DOHH2 (cell line): ENCODE results near the gene DRC3.

ENCODE experiments used
- H3F3A ChIP-seq: fragments of 200-600 bp; sonication (generic), shearing (Covaris generic); 2 replicates; pipeline ENCODE4 v1.6.0; 2016; ENCODE audit warnings: antibody characterized with exemption, mild to moderate bottlenecking; ENCODE audit not compliant: control insufficient read depth, insufficient read depth
- H3K27ac ChIP-seq: fragments of 200-600 bp; sonication (generic); 2 replicates; pipeline ENCODE4 v1.5.1; 2014; ENCODE audit warnings: low read depth, mild to moderate bottlenecking, low read length, moderate library complexity
- H3K27me3 ChIP-seq: fragments of 200-600 bp; sonication (generic); 2 replicates; pipeline ENCODE4 v1.6.1; 2014; ENCODE audit warnings: mild to moderate bottlenecking, low read length, mixed read lengths; ENCODE audit not compliant: control insufficient read depth
- H3K36me3 ChIP-seq: fragments of 200-600 bp; sonication (generic); 2 replicates; pipeline ENCODE4 v1.6.1; 2014; ENCODE audit warnings: mild to moderate bottlenecking, low read length, moderate library complexity, mixed read lengths; ENCODE audit not compliant: control insufficient read depth
- H3K4me1 ChIP-seq: fragments of 200-600 bp; sonication (generic); 2 replicates; pipeline ENCODE4 v1.6.1; 2014; ENCODE audit warnings: mild to moderate bottlenecking, low read length, mixed read lengths; ENCODE audit not compliant: control insufficient read depth
- H3K4me2 ChIP-seq: fragments of 200-600 bp; sonication (generic); 2 replicates; pipeline ENCODE4 v1.6.0; 2014; ENCODE audit warnings: mild to moderate bottlenecking, low read length, moderate library complexity
- H3K4me3 ChIP-seq: fragments of 200-600 bp; sonication (generic); 2 replicates; pipeline ENCODE4 v1.5.1; 2014; ENCODE audit warnings: mild to moderate bottlenecking, low read length, mixed read lengths
- H3K79me2 ChIP-seq: fragments of 200-600 bp; sonication (generic); 2 replicates; pipeline ENCODE4 v1.6.1; 2014; ENCODE audit warnings: mild to moderate bottlenecking, low read length, mixed read lengths; ENCODE audit not compliant: control insufficient read depth
- H3K9me2 ChIP-seq: fragments of 200-600 bp; sonication (generic); replicated peaks from 2 replicates; pipeline ENCODE4 v1.6.1; 2014; ENCODE audit warnings: mild to moderate bottlenecking, low read length, mixed read lengths; ENCODE audit not compliant: control insufficient read depth
- H3K9me3 ChIP-seq: fragments of 200-600 bp; sonication (generic); 2 replicates; pipeline ENCODE4 v1.6.1; 2014; ENCODE audit warnings: antibody characterized with exemption, low read length, mixed read lengths; ENCODE audit not compliant: control insufficient read depth, insufficient read depth
- H4K20me1 ChIP-seq: fragments of 200-600 bp; sonication (generic); 2 replicates; pipeline ENCODE4 v1.6.0; 2014; ENCODE audit warnings: low read depth, mild to moderate bottlenecking, antibody characterized with exemption, low read length, moderate library complexity; ENCODE audit not compliant: control insufficient read depth, insufficient read depth
- EZH2phosphoT487 ChIP-seq: fragments of 200-600 bp; sonication (generic); IDR thresholded peaks from 2 replicates; pipeline ENCODE4 v1.6.1; 2017; ENCODE audit warnings: borderline replicate concordance, mild to moderate bottlenecking, antibody characterized with exemption, low read length, moderate library complexity, mixed read lengths
- TF ChIP-seq, protein P1 (sequence below): fragments of 200-600 bp; sonication (generic); IDR thresholded peaks from one replicate; pipeline ENCODE4 v1.5.1; 2014; ENCODE audit warnings: antibody characterized with exemption, mild to moderate bottlenecking, low read depth, low read length; ENCODE audit not compliant: poor library complexity, severe bottlenecking

DRC3 gene

DNA sequence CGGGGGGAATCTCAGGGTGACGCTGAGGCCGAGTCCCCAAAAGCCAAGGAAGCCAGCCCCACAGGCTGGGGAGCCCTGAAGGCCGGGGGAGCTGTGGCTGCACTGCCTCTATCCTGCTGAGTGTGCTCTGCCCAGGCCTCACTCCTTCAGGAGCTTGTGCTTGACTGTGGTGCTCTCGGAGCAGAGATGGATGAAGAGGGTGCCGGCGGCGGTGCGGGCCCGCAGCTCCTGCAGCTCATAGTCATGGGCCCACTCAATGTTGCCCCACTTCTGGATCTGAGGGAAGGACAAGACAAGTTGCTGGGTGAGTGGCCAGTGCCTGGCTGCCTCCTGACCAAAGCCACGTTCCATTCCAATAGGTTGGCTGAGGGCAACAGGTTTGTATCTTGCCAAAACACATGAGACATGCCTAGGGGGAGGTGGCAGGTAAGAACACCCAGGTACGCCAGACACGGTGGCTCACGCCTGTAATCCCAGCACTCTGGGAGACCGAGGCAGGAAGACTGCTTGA lies 45.8 kb downstream of the DRC3 start:
- Histone ChIP-seq H4K20me1 (no peaks in the 10 kb centered on the region), H3K27ac (no peak overlapping the region), H3K4me3 (no peak overlapping the region), H3K4me2 (no peak overlapping the region), H3K36me3 (peaks cover 13% of the 10 kb centered on the region), H3K79me2 (no peaks in the 10 kb centered on the region), H3K9me3 (no peaks in the 10 kb centered on the region), H3K9me2 (no peaks in the 10 kb centered on the region), H3K4me1 (no peaks in the 10 kb centered on the region), H3K27me3 (no peaks in the 10 kb centered on the region), H3F3A (no peaks in the 10 kb centered on the region)
- no peak for TF ChIP-seq EZH2phosphoT487
- TF ChIP-seq, protein P1, sequence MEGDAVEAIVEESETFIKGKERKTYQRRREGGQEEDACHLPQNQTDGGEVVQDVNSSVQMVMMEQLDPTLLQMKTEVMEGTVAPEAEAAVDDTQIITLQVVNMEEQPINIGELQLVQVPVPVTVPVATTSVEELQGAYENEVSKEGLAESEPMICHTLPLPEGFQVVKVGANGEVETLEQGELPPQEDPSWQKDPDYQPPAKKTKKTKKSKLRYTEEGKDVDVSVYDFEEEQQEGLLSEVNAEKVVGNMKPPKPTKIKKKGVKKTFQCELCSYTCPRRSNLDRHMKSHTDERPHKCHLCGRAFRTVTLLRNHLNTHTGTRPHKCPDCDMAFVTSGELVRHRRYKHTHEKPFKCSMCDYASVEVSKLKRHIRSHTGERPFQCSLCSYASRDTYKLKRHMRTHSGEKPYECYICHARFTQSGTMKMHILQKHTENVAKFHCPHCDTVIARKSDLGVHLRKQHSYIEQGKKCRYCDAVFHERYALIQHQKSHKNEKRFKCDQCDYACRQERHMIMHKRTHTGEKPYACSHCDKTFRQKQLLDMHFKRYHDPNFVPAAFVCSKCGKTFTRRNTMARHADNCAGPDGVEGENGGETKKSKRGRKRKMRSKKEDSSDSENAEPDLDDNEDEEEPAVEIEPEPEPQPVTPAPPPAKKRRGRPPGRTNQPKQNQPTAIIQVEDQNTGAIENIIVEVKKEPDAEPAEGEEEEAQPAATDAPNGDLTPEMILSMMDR, result no peak

GRCh38 chr17:18019838-18020154 lies 47.1 kb downstream of the DRC3 start:
- no peak overlapping the region for H3K4me2 ChIP-seq
- no peaks in the 10 kb centered on the region for H3K9me3 ChIP-seq
- peaks cover 13% of the 10 kb centered on the region for H3K36me3 ChIP-seq
- H3K79me2 ChIP-seq, result no peaks in the 10 kb centered on the region
- H3K27me3 ChIP-seq, result no peaks in the 10 kb centered on the region
- no peaks in the 10 kb centered on the region for H3K9me2 ChIP-seq
- no peaks in the 10 kb centered on the region for H4K20me1 ChIP-seq
- TF ChIP-seq, protein P1, result no peak
- TF ChIP-seq EZH2phosphoT487, result no peak
- H3K4me1 ChIP-seq, result no peaks in the 10 kb centered on the region
- H3F3A ChIP-seq, result no peaks in the 10 kb centered on the region
- H3K27ac ChIP-seq, result no peak overlapping the region
- H3K4me3 ChIP-seq, result no peak overlapping the region

DNA sequence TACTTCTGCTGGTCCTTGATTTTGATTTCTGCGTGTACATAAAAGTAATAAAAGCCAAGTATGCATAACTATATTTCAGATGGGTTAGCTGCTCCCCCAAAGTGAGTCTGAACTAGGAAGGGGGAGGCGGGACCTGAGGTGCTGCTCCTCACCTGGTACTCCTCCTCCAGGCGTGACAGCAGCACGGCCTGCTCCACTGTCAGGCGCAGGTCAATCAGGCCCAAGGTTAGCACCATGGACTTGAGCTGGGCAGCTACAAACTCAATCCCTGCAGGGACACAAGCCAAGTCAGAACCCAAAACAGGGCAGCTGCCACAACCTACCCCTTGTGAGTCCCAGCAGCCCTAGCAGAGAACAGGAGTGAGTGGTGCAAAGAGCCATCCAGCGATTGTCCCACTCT lies 48.3 kb downstream of the DRC3 start:
- Histone ChIP-seq H3K27ac (no peak overlapping the region), H3K79me2 (no peaks in the 10 kb centered on the region), H3K4me3 (no peak overlapping the region), H3K4me2 (no peak overlapping the region), H3K9me2 (no peaks in the 10 kb centered on the region), H3K27me3 (no peaks in the 10 kb centered on the region), H3K36me3 (peaks cover 13% of the 10 kb centered on the region), H3K9me3 (no peaks in the 10 kb centered on the region), H3F3A (no peaks in the 10 kb centered on the region), H4K20me1 (no peaks in the 10 kb centered on the region), H3K4me1 (no peaks in the 10 kb centered on the region)
- TF ChIP-seq, protein P1, result no peak
- no peak for TF ChIP-seq EZH2phosphoT487

DNA sequence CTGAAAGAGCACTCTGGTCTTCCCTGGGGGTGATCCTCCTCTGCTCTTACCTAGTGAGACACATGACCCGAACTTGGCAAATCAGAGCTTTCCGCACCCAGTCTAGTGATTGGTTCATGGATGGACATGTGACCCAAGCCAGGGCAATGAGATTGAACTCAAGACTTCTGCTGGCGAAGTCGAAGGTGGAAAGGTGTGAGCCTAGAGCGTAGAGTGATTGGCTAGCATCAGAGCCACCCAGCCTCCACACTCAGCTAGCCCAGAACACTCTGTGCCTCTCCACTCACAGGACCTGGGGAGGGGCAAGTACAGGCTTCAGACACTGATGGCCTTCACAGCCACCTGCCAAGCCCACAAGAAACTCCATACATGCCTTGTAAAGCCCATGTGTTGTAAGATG lies 48.7 kb downstream of the DRC3 start:
- peaks cover 15% of the 10 kb centered on the region for H3K36me3 ChIP-seq
- no peak overlapping the region for H3K4me2 ChIP-seq
- H3K4me1 ChIP-seq, result no peaks in the 10 kb centered on the region
- H4K20me1 ChIP-seq, result no peaks in the 10 kb centered on the region
- no peaks in the 10 kb centered on the region for H3F3A ChIP-seq
- no peaks in the 10 kb centered on the region for H3K79me2 ChIP-seq
- no peak for TF ChIP-seq EZH2phosphoT487
- TF ChIP-seq, protein P1, result no peak
- H3K27me3 ChIP-seq, result no peaks in the 10 kb centered on the region
- no peaks in the 10 kb centered on the region for H3K9me2 ChIP-seq
- no peak overlapping the region for H3K4me3 ChIP-seq
- no peaks in the 10 kb centered on the region for H3K9me3 ChIP-seq
- H3K27ac ChIP-seq, result no peak overlapping the region
